MM.1S (cell line): ENCODE measurements around the gene VMP1.

Experiments used
- EZH2 ChIP-seq: fragments of 300-600 bp; sonication (generic); optimal IDR thresholded peaks from 2 replicates; pipeline ENCODE3; 2017; ENCODE audit warnings: low read depth, mild to moderate bottlenecking, antibody characterized with exemption, low read length, mixed read lengths
- EZH2phosphoT487 ChIP-seq: fragments of 300-600 bp; sonication (generic); IDR thresholded peaks from 2 replicates; pipeline ENCODE4 v1.6.1; 2018; ENCODE audit warnings: antibody characterized with exemption, low read length
- TF ChIP-seq, protein P1 (sequence below): fragments of 300-600 bp; sonication (generic); IDR thresholded peaks from 2 replicates; pipeline ENCODE4 v1.5.1; 2016; ENCODE audit warnings: antibody characterized with exemption, low read length, mixed read lengths

GRCh38 chr17:59779521-59779920 is 72.1 kb downstream of the VMP1 start:
- TF ChIP-seq EZH2 (no peak), EZH2phosphoT487 (no peak)
- TF ChIP-seq, protein P1, sequence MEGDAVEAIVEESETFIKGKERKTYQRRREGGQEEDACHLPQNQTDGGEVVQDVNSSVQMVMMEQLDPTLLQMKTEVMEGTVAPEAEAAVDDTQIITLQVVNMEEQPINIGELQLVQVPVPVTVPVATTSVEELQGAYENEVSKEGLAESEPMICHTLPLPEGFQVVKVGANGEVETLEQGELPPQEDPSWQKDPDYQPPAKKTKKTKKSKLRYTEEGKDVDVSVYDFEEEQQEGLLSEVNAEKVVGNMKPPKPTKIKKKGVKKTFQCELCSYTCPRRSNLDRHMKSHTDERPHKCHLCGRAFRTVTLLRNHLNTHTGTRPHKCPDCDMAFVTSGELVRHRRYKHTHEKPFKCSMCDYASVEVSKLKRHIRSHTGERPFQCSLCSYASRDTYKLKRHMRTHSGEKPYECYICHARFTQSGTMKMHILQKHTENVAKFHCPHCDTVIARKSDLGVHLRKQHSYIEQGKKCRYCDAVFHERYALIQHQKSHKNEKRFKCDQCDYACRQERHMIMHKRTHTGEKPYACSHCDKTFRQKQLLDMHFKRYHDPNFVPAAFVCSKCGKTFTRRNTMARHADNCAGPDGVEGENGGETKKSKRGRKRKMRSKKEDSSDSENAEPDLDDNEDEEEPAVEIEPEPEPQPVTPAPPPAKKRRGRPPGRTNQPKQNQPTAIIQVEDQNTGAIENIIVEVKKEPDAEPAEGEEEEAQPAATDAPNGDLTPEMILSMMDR = no peak
